NCI-H345 (cell line): ENCODE data around the gene PPP6C.
"Not testable (repeated sequence)": the region's sequence is repeated elsewhere in the genome, so short reads cannot be mapped to it uniquely, and the experiment has no call there.

Source experiments
- DNase-seq: peaks from one replicate; lab custom pipeline; 2025; lab: John Stamatoyannopoulos, UW

The PPP6C gene

DNA sequence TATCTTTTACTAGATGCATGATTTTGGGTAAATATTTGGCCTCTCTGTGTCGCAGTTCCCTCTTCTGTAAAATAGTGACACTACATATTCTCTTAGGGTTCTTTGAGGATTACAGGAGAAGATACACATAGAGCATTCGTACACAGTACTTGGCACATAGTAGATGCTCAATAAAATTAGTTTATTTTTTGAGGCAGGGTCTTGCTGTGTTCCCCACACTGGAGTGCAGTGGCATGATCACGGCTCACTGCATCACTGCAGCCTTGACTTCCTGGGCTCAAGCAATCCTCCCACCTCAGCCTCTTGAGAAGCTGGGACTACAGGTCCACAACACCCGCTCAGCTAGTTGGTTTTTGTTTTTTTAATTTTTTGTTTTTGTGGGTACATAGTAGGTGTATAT lies 47.9 kb downstream of the PPP6C start:
- DNase-seq = no peak

DNA sequence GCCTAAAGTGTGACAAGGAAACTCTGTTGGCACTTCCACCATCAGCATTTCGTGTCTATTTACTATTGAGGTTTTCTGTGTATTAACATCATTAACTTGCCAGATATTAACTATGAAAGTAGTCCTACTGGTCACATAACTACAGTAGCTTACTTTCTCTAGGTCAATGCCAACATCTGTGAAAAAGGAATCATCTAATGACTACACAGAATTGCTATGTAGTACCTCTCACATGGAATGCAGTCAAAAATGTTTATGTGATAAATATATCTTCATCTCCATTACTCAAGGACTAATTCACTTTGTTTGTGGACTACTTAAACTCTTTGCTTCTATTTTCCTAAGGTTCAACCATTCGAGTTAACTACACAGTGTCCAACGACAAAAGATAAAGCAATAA lies 48.4 kb downstream of the PPP6C start:
- DNase-seq = no peak

DNA sequence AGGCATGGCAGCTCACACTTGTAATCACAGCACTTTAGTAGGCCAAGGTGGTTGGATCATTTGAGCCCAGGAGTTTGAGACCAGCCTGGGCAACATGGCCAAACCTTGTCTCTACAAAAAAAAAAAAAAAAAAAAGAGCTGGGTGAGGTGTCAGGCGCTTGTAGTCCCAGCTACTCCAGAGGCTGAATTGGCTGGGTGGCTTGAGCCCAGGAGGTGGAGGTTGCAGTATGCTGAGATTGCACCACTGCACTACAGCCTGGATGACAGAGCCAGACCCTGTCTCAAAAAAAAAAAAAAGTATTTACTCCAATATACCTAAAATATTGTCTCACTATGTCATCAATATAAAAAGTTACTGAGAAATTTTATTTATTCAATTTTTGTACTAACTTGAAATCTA lies 49.0 kb downstream of the PPP6C start:
- DNase-seq = no peak

DNA sequence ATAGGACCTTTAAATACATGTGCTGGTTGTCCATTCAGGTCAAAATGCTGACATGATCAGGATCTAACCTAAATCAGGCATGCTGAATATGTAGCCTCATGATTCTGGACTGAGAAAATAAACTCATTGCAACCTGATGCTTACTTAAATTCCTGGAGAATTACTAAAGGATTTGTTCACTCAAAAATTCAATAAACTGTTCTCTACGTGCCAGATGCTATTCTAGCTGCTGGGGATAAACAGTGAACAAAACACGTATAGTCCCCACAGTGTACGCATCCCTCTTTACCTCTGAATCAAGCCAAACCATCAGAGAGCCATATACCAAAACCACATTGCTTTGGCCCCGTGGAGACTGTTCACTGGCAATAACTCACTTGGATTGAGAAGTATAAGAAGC lies 52.4 kb downstream of the PPP6C start:
- DNase-seq = no peak

DNA sequence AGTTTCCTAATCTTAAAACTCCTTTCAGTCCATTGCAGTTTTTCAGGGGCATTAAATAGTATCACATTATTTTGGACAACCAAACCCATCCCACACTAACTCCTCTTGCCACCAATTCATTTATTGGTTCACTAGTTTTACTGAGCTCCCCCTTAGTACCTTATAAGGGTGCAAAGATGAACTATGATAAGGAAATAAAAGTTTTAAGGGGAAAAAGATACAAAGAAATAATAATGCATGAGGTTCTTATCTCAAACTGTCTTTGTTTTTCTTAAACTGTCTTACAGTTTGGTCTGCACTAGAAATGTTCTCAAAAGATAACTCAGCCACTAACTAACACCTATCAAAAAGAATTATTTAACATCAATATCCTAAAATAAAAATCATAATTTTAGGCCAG lies 54.6 kb downstream of the PPP6C start:
- no peak for DNase-seq

DNA sequence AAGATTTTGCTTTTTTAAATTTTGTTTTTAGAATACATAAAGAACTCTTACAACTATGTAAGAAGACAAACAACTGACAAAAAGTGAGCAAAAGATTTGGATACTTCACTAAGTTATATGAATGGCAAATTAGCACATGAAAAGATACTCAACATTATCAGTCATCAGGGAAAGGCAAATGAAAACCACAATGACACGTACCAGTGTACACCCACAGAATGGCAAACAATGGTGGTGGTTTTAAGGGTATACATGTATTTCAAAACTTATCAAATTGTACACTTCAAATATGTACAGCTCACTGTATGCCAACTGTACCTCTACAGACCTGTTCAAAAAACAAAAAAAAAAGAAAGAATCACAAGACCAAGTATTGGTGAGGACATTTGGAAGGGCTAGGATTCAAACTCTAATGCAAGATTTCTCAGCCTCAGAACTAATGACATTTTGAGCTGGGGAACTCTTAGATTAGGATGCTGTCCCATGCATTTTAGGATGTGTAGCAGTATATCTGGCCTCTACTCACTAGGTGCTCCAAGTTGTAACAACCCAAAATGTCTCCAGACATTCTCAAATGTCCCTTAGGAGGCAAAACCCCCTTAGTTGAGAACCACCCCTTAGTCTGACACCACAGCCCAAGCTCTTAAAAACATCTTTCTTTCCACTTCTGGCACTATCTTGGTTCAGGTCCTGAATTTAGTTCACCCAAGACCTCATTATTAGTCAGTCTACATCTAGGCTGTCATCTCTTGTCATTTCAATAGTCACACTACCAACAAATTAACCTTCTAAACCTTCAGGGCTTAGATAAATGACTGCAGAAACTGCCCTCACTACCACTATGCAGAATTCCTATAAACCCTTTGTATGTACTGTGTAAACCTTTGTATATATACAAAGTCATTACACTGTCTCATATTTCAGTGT lies 55.9 kb downstream of the PPP6C start:
- no peak for DNase-seq

DNA sequence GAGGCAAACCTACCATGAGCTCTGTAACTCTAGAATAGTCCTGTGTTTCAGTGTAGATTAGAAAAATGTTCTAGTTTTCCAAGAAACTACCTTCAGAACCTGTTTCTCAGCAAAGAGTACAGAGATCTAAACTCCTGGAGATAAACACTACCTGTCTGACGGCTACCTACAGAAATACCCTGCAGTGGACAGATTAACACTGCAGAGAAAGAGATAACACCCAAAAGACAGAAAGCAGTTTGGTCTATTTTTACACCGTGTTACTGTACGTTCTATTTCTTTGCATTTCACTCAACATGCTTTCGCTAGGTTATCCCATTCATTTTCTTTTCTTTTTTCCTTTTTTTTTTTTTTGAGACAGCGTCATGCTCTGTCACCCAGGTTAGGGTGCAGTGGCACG lies 57.8 kb downstream of the PPP6C start:
- DNase-seq = no peak

DNA sequence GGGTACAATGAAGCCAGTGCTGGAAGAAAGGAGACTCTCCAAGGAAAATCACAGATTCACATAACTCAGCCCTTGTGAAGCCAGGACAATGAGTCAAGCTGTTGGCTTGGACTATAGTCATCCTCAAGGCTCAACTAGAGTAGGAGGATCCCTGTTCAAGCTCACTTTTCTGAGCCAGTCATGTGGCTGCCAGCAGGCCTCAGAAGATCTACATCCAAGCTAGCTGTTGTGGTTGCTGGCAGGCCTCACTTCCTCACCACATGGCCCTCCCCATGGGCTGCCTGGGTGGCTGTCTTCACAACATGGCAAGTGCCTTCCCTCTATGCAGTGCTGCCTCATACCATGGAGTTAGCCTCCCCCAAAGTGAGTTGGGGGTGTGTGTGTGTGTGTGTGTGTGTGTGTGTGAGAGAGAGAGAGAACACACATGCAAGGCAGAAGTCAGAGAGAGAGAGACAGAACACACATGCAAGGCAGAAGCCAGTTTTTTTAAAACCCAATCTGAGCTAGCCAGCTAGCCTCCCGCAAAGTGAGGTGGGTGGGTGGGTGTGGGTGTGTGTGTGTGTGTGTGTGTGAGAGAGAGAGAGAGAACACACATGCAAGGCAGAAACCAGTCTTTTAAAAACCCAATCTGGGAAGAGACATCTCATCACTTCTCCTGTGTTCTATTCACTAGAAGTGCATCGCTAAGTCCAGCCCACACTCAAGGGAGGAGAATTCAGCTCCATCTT lies 63.4 kb downstream of the PPP6C start:
- DNase-seq = no peak

DNA sequence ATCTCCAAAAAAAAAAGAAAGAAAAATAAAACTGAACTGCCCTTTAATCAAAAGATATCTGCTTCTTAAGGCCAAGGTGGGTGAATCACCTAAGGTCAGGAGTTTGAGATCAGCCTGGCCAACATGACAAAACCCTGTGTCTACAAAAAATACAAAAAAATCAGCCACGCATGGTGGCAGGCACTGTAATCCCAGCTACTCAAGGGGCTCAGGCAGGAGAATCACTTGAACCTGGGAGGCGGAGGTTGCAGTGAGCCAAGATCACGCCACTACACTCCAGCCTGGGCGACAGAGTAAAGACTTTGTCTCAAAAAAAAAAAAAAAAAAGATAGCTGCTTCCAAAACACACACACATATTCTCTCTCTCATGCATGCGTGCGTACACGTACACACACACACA lies 64.1 kb downstream of the PPP6C start:
- DNase-seq = no peak

DNA sequence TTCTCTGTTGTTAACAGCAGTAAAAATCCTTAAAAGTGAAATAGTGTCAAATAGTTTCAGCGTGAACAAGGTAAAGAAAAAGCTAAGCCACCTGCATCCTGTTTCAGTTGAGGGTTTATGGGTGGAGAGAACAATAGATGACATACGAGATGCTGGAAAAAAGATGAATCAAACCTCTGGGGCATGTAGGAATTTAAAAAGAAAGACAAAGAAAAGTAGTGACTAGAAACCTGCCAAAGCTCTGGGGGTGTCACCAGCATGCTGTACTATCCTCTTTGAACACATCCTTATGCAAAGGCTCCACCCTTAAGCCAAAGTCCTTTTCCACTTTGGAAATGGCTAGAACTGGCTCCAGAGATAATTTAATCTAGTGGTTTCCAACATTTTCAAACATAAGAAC lies 68.5 kb downstream of the PPP6C start:
- DNase-seq = no peak

DNA sequence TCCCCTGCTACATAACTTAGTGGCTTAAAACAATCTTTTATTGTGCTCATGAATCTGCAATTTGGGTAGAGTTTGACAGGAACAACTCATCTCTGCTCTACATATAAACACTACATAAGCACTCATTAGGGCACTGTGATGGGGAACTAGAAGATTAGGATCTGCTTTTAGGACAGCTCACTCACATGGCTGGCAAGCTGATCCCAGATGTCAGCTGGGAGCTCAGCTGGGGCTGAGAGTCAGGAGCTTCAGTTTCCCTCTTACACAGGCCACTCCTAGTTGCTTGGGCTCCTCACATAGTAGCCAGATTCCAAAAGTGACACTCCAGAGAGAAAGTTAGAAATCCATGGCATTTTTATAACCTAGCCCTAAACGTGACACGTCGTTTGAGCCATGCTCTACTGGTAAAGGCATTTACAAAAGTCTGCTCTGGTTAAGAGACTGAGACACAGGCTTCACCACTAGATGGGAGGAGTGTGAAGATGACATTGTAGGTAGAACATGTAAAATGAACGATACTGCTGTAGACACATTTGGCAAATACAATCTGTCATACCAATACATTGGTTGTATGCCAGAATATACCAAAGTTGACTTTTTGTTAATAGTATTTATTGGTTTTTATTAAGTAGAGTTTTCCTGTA lies 69.8 kb downstream of the PPP6C start:
- DNase-seq = no peak

DNA sequence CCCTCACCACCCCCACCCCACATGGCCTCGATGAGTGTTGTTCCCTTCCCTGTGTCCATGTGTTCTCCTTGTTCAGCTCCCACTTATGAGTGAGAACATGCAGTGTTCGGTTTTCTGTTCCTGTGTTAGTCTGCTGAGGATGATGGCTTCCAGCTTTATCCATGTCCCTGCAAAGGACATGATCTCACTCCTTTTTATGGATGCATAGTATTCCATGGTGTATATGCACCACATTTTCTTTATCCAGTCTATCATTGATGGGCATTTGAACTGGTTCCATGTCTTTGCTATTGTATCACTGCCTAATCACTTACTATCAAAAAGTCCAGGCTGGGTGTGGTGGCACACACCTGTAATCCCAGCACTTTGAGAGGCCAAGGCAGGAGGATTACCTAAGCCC lies 70.9 kb downstream of the PPP6C start:
- DNase-seq = not testable (repeated sequence)

DNA sequence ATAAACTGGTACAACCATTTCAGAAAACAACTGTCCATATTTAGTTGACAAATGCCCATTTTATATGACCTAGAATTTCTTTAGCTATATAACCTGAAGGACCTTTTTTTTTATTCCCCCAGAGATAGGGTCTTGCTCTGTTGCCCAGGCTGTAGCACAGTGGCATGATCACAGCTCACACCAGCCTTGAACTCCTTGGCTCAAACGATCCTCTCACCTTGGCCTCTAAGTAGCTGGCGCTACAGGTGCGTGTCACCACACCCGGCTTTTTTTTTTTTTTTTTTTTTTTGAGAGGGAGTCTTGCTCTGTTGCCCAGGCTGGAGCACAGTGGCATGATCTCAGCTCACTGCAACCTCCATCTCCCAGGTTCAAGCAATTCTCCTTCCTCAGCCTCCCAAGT lies 75.1 kb downstream of the PPP6C start:
- not testable (repeated sequence) for DNase-seq

DNA sequence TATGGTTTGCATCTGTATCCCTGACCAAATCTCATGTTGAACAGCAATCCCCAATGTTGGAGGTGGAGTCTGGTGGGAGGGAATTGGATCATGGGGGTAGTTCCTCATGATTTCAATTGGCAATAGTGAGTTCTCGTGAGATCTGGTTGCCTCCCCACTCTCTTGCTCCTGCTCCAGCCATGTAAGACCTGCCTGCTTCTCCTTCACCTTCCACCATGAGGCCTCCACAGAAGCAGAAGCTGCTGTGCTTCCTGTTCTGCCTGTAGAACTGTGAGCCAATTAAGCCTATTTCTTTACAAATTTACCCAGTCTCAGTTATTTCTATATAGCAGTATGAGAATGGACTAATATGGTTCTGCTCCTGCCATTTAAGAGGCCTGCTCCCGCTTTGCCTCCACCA lies 79.1 kb downstream of the PPP6C start:
- DNase-seq = no peak

DNA sequence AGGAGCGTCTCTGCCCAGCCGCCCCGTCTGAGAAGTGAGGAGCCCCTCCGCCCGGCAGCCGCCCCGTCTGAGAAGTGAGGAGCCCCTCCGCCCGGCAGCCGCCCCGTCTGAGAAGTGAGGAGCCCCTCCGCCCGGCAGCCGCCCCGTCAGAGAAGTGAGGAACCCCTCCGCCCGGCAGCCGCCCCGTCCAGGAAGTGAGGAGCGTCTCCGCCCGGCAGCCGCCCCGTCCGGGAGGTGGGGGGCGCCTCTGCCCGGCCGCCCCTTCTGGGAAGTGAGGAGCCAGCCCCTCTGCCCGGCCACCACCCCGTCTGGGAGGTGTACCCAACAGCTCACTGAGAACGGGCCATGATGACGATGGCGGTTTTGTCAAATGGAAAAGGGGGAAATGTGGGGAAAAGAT lies 81.1 kb downstream of the PPP6C start:
- not testable (repeated sequence) for DNase-seq

DNA sequence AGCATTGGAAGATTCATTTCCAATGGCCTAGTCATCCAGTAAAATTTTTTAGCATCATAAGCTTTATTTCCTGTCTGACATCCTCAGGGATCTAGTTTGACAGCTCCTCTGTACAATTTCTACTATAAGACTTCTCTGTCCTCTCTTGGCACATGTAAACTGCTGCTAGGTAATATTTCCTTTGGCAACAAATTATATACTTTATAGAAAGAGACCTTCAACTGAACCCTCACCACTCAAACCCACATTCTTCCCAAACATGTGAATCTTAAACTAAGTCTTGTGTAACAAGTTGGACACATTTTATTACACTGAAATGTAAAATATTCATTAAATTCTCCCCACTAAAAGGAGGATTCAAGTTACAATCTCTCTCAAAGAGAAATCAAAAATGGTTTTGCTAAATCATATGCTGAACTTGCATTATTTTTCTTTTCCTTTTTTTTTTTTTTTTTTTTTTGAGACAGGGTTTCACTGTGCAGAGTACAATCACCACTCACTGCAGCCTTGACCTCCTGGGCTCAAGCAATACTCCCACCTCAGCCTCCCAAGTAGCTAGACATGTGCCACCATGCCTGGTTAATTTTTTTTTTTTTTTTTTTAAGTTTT lies 83.2 kb downstream of the PPP6C start:
- DNase-seq = no peak

DNA sequence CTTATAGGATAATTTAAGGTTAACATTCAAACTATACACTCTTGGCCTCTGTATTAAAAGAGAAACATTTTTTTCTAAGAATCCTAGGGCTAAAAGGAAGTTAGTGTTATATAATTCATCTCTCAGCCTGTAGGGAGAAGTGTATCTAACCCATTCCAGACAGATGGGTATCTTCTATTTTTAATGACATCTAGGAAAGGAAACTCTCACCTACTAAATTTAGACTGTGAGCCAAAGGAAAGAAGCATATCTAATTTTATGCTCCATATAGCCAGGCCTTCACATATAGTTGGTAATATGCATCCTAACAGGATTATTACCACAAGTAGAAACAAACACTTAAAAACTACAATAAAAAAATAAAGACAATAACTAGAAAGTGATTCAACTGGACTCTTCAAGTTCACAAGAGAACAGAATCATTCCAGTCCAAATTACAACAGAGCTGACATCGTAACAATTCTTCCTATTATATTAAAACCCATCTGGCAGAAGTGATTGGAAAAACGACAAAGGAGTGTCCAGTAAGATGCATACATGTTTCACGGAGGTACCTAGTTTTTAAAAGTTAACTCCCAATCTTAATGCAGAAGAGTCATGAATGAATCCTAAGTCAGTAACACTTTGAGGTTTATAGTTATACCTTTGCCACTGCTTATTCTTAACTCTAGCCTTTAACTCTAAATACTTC lies 85.7 kb downstream of the PPP6C start:
- no peak for DNase-seq

DNA sequence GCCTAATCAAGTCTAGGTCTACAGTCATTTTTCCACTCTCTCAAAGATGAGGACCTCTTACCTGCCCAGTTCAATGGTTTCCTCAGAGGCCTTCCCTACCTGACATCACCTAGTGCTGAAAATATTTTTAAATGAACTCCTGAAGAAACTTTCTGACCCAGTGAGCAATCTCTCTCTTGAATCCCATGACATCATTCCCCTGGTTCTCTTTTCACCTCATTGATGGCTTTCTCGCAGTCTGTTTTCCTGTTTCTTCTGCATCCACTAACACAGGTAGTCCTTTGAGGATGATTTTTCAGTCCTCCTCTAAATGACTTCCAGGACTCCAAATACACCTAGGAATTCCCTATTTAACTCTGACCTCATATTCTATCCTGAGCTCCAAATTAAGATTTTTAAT lies 86.6 kb downstream of the PPP6C start:
- DNase-seq = no peak

DNA sequence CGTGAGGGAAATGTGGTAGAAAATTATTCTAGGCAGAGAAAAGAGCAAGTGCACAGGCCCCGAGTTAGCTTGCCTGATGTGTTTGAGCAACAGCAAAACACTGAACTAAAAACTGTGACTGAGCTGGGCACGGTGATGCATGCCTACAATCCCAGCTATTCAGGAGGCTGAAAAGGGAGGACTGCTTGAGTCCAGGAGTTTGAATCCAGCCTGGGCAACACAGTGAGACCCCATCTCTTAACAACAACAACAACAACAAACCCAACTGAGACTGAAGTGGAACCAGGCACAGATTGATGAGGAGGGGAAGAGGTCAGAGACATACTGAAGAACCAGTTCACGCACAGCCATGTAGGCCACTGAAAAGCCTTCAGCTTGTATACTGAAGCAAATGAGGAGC lies 88.8 kb downstream of the PPP6C start:
- DNase-seq = no peak

DNA sequence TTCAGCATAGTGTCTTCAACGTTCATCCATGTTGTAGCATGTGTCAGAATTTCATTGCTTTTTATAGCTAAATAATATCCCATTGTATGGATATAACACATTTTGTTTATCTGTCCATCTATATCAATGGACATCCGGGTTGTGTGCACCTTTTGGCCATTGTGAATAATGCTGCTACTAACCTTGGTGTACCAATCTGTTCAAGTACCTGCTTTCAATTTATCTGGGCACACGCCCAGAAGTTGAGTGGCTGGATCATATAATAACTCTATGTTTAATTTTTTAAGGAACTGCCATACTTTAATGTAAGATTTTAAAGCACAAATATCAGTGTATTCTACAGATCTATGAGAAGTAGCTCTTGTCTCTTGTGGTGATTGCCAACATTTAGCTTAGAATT lies 89.8 kb downstream of the PPP6C start:
- DNase-seq = no peak
